ENCODE data around the gene TNKS2. TPM values are rescaled to one million over a fixed set of nuclear protein-coding genes. Genes with fewer than 3 reads are reported as not detected.

The TNKS2 gene
- total and polyA plus RNA-seq, 2 donors, result 22.2 to 85.4 TPM

Small RNA genes within 50 kb of the gene (small RNA-seq; reads per million reads assigned to genes)
- gene AL359198.2 (not detected), gene SRP9P1 (not detected)

Other genes with a start within 250 kb of the TNKS2 start
- gene PPP1R3C, start 165.4 kb upstream of the TNKS2 start, total RNA-seq, result 129 TPM
- gene PPP1R3C, start 165.4 kb upstream of the TNKS2 start, polyA plus RNA-seq, result 24.5 TPM
- gene FGFBP3, start 111.1 kb downstream of the TNKS2 start, total RNA-seq, result 1.5 TPM
- 1.6 TPM for gene FGFBP3, start 111.1 kb downstream of the TNKS2 start, polyA plus RNA-seq
- gene BTAF1, start 125.3 kb downstream of the TNKS2 start, total RNA-seq, result 81.8 TPM
- 14.4 TPM for gene BTAF1, start 125.3 kb downstream of the TNKS2 start, polyA plus RNA-seq

Measured in urinary bladder (tissue), 2 donors.